GM12865 (cell line): Measurements from ENCODE around the gene TVP23A.

ENCODE experiments used
- DNase-seq: peaks from one replicate; pipeline ENCODE4 v3.0.0; 2010; ENCODE audit warnings: low read depth
- H3K4me3 ChIP-seq: 2 replicates; pipeline ENCODE4 v1.5.1; 2011; ENCODE audit warnings: mild to moderate bottlenecking, low read depth, low read length, control low read depth
- TF ChIP-seq, protein P1 (sequence below): IDR thresholded peaks from 2 replicates; pipeline ENCODE4 v1.5.1; 2011; ENCODE audit warnings: low read length, control low read depth, low read depth, inconsistent platforms; ENCODE audit not compliant: insufficient read depth; ENCODE audit errors: missing control alignments

Gene TVP23A

DNA sequence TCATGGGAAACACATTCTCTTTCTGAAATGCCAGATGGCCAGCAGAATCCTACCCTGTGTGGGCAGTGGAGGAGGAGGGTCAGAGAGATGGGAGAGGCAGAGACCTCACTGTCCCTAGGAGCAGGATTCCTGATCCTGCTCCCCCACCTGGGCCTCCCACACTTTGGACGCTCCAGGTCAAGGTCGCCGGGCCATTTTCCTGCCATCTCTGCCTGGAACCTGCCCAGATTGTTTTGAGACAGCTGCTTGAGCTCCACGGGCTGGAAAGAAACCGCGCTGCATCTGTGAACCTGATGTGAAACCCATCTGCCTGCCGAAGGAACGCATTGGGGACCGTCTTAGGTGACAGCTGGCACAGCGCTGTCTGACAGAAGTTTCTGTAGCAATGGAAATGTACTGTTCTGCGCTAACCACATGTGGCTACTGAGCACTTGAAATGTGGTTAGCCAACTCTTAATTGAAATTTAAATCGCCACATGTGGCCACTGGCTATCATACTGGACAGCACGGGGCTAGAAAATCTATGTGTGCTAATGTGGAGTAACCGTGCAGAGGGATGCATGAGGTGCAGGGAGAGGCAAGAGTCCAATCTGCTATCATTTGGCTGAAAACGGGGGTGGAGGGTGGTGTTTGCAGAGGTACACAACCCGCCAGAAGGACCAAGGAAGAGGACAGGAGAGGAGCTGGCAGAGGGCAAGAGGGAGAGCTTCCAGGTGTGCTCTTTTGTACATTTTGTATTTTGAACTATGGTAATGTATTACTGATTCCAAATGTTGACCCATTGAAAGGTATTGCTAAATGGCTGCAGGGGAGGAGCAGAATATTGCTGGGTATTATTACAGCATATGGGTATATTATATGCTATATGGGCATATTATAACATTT is 90.3 kb downstream of the TVP23A start:
- TF ChIP-seq, protein P1, sequence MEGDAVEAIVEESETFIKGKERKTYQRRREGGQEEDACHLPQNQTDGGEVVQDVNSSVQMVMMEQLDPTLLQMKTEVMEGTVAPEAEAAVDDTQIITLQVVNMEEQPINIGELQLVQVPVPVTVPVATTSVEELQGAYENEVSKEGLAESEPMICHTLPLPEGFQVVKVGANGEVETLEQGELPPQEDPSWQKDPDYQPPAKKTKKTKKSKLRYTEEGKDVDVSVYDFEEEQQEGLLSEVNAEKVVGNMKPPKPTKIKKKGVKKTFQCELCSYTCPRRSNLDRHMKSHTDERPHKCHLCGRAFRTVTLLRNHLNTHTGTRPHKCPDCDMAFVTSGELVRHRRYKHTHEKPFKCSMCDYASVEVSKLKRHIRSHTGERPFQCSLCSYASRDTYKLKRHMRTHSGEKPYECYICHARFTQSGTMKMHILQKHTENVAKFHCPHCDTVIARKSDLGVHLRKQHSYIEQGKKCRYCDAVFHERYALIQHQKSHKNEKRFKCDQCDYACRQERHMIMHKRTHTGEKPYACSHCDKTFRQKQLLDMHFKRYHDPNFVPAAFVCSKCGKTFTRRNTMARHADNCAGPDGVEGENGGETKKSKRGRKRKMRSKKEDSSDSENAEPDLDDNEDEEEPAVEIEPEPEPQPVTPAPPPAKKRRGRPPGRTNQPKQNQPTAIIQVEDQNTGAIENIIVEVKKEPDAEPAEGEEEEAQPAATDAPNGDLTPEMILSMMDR: no peak
- DNase-seq: peak; percentile 65
- no peak overlapping the region for H3K4me3 ChIP-seq
